ENCODE results near the gene C1QTNF5.

C1QTNF5 gene

GRCh38 chr11:119300198-119300964 is 40.3 kb downstream of the C1QTNF5 start:
- H3K4me3 ChIP-seq (ENCODE audit: low read depth, low read length) = no peak overlapping the region
- TF ChIP-seq CTCF (IDR thresholded peaks at IDR 0.05; ENCODE audit: low read depth, low read length) (no peak), MAX (IDR thresholded peaks at IDR 0.05; ENCODE audit: low read depth, low read length) (no peak), MYC (IDR thresholded peaks at IDR 0.05; ENCODE audit: low read depth, low read length) (no peak), POLR2A (IDR thresholded peaks at IDR 0.05; ENCODE audit: extremely low read depth, insufficient read length) (no peak)
- DNase-seq (ENCODE audit: low read depth) = no peak

GRCh38 chr11:119299416-119299815 is 41.3 kb downstream of the C1QTNF5 start:
- H3K4me3 ChIP-seq (ENCODE audit: low read depth, low read length) = no peak overlapping the region
- no peak for DNase-seq (ENCODE audit: low read depth)
- TF ChIP-seq MAX (IDR thresholded peaks at IDR 0.05; ENCODE audit: low read depth, low read length) (no peak), CTCF (IDR thresholded peaks at IDR 0.05; ENCODE audit: low read depth, low read length) (no peak), MYC (IDR thresholded peaks at IDR 0.05; ENCODE audit: low read depth, low read length) (no peak), POLR2A (IDR thresholded peaks at IDR 0.05; ENCODE audit: extremely low read depth, insufficient read length) (no peak)

GRCh38 chr11:119298726-119299125 is 42.0 kb downstream of the C1QTNF5 start:
- H3K4me3 ChIP-seq (ENCODE audit: low read depth, low read length) = no peak overlapping the region
- TF ChIP-seq MAX (IDR thresholded peaks at IDR 0.05; ENCODE audit: low read depth, low read length) (no peak), CTCF (IDR thresholded peaks at IDR 0.05; ENCODE audit: low read depth, low read length) (no peak), POLR2A (IDR thresholded peaks at IDR 0.05; ENCODE audit: extremely low read depth, insufficient read length) (no peak), MYC (IDR thresholded peaks at IDR 0.05; ENCODE audit: low read depth, low read length) (no peak)
- no peak for DNase-seq (ENCODE audit: low read depth)

- DNase-seq (ENCODE audit: low read depth) = no peak
- TF ChIP-seq MAX (IDR thresholded peaks at IDR 0.05; ENCODE audit: low read depth, low read length) = no peak
- no peak for TF ChIP-seq CTCF (IDR thresholded peaks at IDR 0.05; ENCODE audit: low read depth, low read length)
- H3K4me3 ChIP-seq (ENCODE audit: low read depth, low read length) = no peak overlapping the region
Measured at GRCh38 chr11:119297938-119298337, 42.7 kb downstream of the C1QTNF5 start.

- no peak overlapping the region for H3K4me3 ChIP-seq (ENCODE audit: low read depth, low read length)
- peak; percentile 18 for DNase-seq (ENCODE audit: low read depth)
- TF ChIP-seq MAX (IDR thresholded peaks at IDR 0.05; ENCODE audit: low read depth, low read length) (no peak), POLR2A (IDR thresholded peaks at IDR 0.05; ENCODE audit: extremely low read depth, insufficient read length) (no peak), CTCF (IDR thresholded peaks at IDR 0.05; ENCODE audit: low read depth, low read length) (peak; percentile 16)
Measured at GRCh38 chr11:119295178-119295577, 45.5 kb downstream of the C1QTNF5 start.
